ENCODE data around the gene UBA5.
A peak's percentile ranks its signal among the peaks of the same experiment; 100 is the strongest.

UBA5 gene

DNA sequence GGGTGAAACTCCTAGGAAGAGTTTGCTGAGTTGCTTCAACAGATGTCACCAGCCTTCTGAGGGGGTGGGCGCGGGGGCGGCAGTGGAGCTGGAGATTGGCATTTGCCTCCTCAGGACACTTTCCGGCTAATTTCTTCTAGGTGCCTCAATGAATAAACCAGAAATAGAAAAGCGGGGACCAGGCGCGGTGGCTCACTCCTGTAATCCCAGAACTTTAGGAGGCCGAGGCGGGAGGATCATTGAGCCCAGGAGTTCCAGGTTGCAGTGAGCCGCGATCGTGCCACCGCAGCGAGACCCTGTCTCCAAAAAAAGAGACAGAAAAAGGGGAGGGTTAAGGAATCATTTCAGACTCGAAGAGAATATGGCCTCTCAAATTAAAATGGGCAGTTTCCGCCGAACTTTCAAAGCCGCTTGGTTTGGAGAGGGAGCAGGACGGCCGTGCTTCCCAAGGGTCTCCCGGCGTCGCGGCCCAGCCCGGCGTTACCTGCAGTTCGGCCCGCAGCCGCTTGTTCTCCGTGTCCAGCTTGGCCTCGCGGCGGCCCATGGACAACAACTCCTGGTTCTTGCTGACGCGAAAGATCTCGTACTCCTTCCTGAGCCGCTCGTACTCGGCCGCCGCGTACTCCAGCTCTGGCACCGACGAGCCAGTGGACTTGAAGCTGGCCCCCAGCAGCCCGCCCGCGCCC lies 61.5 kb downstream of the UBA5 start:
- no peak for DNase-seq

GRCh38 chr3:132722165-132723023 lies 62.3 kb downstream of the UBA5 start, which contains the start of gene NPHP3:
Gene NPHP3 (minus strand): TSS chr3:132722409. CDS start chr3:132722355, 54 bp downstream.
- peak; percentile 37 for DNase-seq

DNA sequence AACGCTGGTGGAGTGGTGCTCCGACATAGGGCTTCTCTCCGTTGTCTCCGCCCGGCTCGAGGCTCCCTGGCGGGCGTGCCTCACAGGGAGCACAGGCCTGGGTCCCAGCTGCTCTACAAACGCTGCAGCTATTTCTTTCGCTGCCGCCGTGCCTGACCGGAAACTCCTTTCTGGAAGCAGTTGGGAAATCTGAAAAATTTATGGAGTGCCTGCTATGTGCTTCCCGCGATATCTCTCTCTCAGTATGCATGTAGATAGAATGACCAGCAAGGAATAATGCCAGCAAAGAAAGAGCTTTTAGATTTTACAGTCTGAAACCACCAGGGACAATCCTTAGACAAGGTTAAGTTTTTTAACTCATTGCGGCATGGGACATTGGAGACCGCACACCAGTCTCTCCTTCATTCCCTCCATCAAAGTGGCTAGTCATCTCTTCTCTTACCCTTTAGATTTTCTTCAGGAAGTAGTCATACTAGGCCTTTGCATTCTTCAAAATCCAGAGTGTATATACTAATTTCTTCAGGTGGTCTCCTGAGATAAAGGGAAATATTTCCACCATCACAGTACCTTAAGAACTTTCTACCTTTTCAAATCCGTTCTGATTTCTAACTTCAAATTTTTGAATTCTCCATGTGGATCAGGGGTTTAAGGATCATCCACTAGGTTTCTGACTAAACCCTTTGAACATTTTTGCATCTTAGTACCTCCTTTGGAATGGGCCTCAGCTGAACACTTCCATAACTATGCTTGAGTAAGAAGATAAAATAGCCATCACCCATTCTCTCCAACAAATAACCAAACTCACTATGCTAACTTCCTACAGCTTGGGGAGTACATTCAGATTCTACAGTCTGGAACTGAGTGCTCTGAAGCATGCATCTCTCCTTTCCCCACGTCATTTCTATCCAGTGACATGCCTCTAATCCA lies 63.2 kb downstream of the UBA5 start:
- no peak for DNase-seq

GRCh38 chr3:132726341-132726823 lies 66.3 kb downstream of the UBA5 start:
- DNase-seq = no peak
